Hepatocyte (in vitro differentiated cells): ENCODE results near the gene NUP133.
"Not testable (repeated sequence)": the region's sequence is repeated elsewhere in the genome, so short reads cannot be mapped to it uniquely, and the experiment has no call there.

Experiments used
- EZH2 ChIP-seq: fragments of 200-600 bp; sonication (generic); IDR thresholded peaks from 2 replicates; pipeline ENCODE4 v1.6.1; 2016; ENCODE audit warnings: antibody characterized with exemption, mild to moderate bottlenecking, borderline replicate concordance
- EZH2phosphoT487 ChIP-seq: fragments of 200-600 bp; sonication (generic); IDR thresholded peaks from one replicate; pipeline ENCODE4 v1.6.1; 2018; ENCODE audit warnings: antibody characterized with exemption, mild to moderate bottlenecking, low read depth, moderate library complexity; ENCODE audit not compliant: unreplicated experiment, severe bottlenecking
- TF ChIP-seq, protein P1 (sequence below): fragments of 200-600 bp; sonication (generic); IDR thresholded peaks from 2 replicates; pipeline ENCODE4 v1.5.1; 2016; ENCODE audit warnings: antibody characterized with exemption, mild to moderate bottlenecking; ENCODE audit not compliant: poor library complexity

DNA sequence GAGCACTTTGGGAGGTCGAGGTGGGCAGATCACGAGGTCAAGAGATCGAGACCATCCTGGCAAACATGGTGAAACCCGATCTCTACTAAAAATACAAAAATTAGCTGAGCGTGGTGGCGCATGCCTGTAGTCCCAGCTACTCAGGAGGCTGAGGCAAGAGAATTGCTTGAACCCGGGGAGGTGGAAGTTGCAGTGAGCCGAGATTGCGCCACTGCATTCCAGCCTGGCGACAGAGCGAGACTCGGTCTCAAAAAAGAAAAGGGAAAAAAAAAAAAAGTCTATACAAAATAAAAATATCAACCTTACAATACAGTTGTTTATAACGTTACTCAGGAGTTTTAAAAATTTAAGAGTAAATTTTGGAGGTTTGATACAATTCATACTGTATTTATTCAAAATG is 32.3 kb downstream of the NUP133 start:
- TF ChIP-seq, protein P1, sequence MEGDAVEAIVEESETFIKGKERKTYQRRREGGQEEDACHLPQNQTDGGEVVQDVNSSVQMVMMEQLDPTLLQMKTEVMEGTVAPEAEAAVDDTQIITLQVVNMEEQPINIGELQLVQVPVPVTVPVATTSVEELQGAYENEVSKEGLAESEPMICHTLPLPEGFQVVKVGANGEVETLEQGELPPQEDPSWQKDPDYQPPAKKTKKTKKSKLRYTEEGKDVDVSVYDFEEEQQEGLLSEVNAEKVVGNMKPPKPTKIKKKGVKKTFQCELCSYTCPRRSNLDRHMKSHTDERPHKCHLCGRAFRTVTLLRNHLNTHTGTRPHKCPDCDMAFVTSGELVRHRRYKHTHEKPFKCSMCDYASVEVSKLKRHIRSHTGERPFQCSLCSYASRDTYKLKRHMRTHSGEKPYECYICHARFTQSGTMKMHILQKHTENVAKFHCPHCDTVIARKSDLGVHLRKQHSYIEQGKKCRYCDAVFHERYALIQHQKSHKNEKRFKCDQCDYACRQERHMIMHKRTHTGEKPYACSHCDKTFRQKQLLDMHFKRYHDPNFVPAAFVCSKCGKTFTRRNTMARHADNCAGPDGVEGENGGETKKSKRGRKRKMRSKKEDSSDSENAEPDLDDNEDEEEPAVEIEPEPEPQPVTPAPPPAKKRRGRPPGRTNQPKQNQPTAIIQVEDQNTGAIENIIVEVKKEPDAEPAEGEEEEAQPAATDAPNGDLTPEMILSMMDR: not testable (repeated sequence)
- TF ChIP-seq EZH2phosphoT487, EZH2: not testable (repeated sequence)
